Upper lobe of left lung (tissue), 6 donors: ENCODE results near the gene SAMD7. TPM values are rescaled to one million over a fixed set of nuclear protein-coding genes. Genes with fewer than 3 reads are reported as not detected.

ENCODE experiments used
- ATAC-seq, 2 donors: fragments of 200-7000 bp; cut with Tn5 transposase; one replicate each; pipeline ENCODE4 v1.9.1; 2022; ENCODE audit warnings: mild to moderate bottlenecking in 2 of 2, moderate library complexity in 2 of 2; ENCODE audit not compliant: low FRiP score in 2 of 2
- DNase-seq, 2 donors: peaks; one replicate each; pipeline ENCODE4 v3.0.0-alpha.2; 2019 to 2020
- H3K27ac ChIP-seq, 4 donors: fragments of 200-600 bp; sonication (generic); one replicate each; pipeline ENCODE4 v1.5.1; 2016 to 2019
- H3K27me3 ChIP-seq, 4 donors: fragments of 200-600 bp; sonication (generic); one replicate each; pipeline ENCODE4 v1.5.1; 2017 to 2019
- H3K36me3 ChIP-seq, 4 donors: fragments of 200-600 bp; sonication (generic); one replicate each; pipeline ENCODE4 v1.5.1; 2016 to 2019
- H3K4me1 ChIP-seq, 4 donors: fragments of 200-600 bp; sonication (generic); one replicate each; pipeline ENCODE4 v1.5.1; 2018 to 2019
- H3K4me3 ChIP-seq, 4 donors: fragments of 200-600 bp; sonication (generic); one replicate each; pipeline ENCODE4 v1.5.1; 2017 to 2019; ENCODE audit warnings: mild to moderate bottlenecking in 2 of 4, moderate library complexity in 1 of 4
- H3K9me3 ChIP-seq, 4 donors: fragments of 200-600 bp; sonication (generic); one replicate each; pipeline ENCODE4 v1.5.1; 2018 to 2019
- CTCF ChIP-seq, 6 experiments: fragments of 450-650 bp in 4 of 6; fragments of 200-600 bp in 2 of 6; sonication (generic) in 2 of 6; IDR thresholded peaks; one replicate each; pipeline ENCODE4 v1.5.1; 2016 to 2019; ENCODE audit warnings: antibody characterized with exemption in 6 of 6
- EP300 ChIP-seq, 4 donors: sonication (generic); formaldehyde crosslinking; IDR thresholded peaks; one replicate each; pipeline ENCODE4 v1.5.1; 2017; ENCODE audit warnings: antibody characterized with exemption in 4 of 4, control low read depth in 2 of 4
- POLR2A ChIP-seq, 4 donors: fragments of 450-650 bp; IDR thresholded peaks; one replicate each; pipeline ENCODE4 v1.5.1; 2016 to 2017; ENCODE audit warnings: antibody characterized with exemption in 4 of 4, mild to moderate bottlenecking in 2 of 4
- POLR2AphosphoS5 ChIP-seq, 2 donors: sonication (generic); formaldehyde crosslinking; IDR thresholded peaks; one replicate each; pipeline ENCODE4 v1.5.1; 2017; ENCODE audit warnings: antibody characterized with exemption in 2 of 2
- WGBS, 2 donors: methylation state at CpG; one replicate each; pipeline ENCODE4 v1.1.5; 2017 to 2018; 5-methylcytosine and 5-hydroxymethylcytosine counted together
- total RNA-seq, 6 donors: library from RNA; depleted of rRNA in 4 of 6; stranded (reverse); fragments of >200 nt in 4 of 6; gene quantifications; one replicate each; pipeline versions ENCODE4 v1.1.0 to v1.2.1, GENCODE V29; 2016 to 2021
- donor health status: DM: no; HTN: no; CAD: no; lungs with moderate emphysema.
- donor health status: DM: no; HTN: yes; CAD: no; lungs with severe emphysema.

Gene SAMD7
- total RNA-seq, 6 donors from 2014 or later = not detected

- Histone ChIP-seq H3K9me3 (peaks cover 7 to 20% (median 10%) of the 10 kb centered on the region in 4 donors), H3K27ac (no peak overlapping the region), H3K4me1 (peaks cover 0 to 3% (median 0%) of the 10 kb centered on the region in 4 donors), H3K4me3 (no peak overlapping the region), H3K36me3 (no peaks in the 10 kb centered on the region), H3K27me3 (no peaks in the 10 kb centered on the region)
- ATAC-seq (no peak), DNase-seq (no peak)
- 74 to 80% methylated on average over 6 of the region's 6 CpGs for WGBS, 2 donors
- no peak for TF ChIP-seq CTCF (IDR thresholded peaks at IDR 0.05)
- TF ChIP-seq EP300 (IDR thresholded peaks at IDR 0.05) = no peak
- no peak for TF ChIP-seq POLR2AphosphoS5 (IDR thresholded peaks at IDR 0.05)
- no peak for TF ChIP-seq POLR2A (IDR thresholded peaks at IDR 0.05)
Measured at GRCh38 chr3:169905404-169905803, 6.0 kb upstream of the SAMD7 start.

- no peak for DNase-seq
- no peaks in the 10 kb centered on the region for H3K27me3 ChIP-seq
- peaks cover 0 to 3% (median 0%) of the 10 kb centered on the region in 4 donors for H3K4me1 ChIP-seq
- peaks cover 0 to 3% (median 0%) of the 10 kb centered on the region in 4 donors for H3K9me3 ChIP-seq
- no peak for TF ChIP-seq POLR2AphosphoS5 (IDR thresholded peaks at IDR 0.05)
- TF ChIP-seq POLR2A (IDR thresholded peaks at IDR 0.05) = no peak
- TF ChIP-seq CTCF (IDR thresholded peaks at IDR 0.05) = no peak
- no peak for TF ChIP-seq EP300 (IDR thresholded peaks at IDR 0.05)
- no peak for ATAC-seq
- H3K36me3 ChIP-seq = no peaks in the 10 kb centered on the region
- H3K4me3 ChIP-seq = no peak overlapping the region
- H3K27ac ChIP-seq = no peak overlapping the region
Measured at GRCh38 chr3:169907476-169907875, 3.9 kb upstream of the SAMD7 start.

- Histone ChIP-seq H3K9me3 (no peaks in the 10 kb centered on the region), H3K4me1 (peaks cover 0 to 3% (median 0%) of the 10 kb centered on the region in 4 donors), H3K27ac (no peak overlapping the region), H3K27me3 (no peaks in the 10 kb centered on the region), H3K4me3 (no peak overlapping the region), H3K36me3 (no peaks in the 10 kb centered on the region)
- WGBS, 2 donors = 88% methylated on average over 4 of the region's 4 CpGs
- TF ChIP-seq POLR2A (IDR thresholded peaks at IDR 0.05) (no peak), POLR2AphosphoS5 (IDR thresholded peaks at IDR 0.05) (no peak), EP300 (IDR thresholded peaks at IDR 0.05) (no peak), CTCF (IDR thresholded peaks at IDR 0.05) (no peak)
- no peak for ATAC-seq
- no peak for DNase-seq
Measured at GRCh38 chr3:169907944-169908343, 3.4 kb upstream of the SAMD7 start.

- H3K4me3 ChIP-seq = no peak overlapping the region
- WGBS, 2 donors = 85 to 90% methylated on average over 3 of the region's 3 CpGs
- no peaks in the 10 kb centered on the region for H3K9me3 ChIP-seq
- H3K27me3 ChIP-seq = no peaks in the 10 kb centered on the region
- no peaks in the 10 kb centered on the region for H3K36me3 ChIP-seq
- TF ChIP-seq EP300 (IDR thresholded peaks at IDR 0.05) = no peak
- no peak for TF ChIP-seq CTCF (IDR thresholded peaks at IDR 0.05)
- TF ChIP-seq POLR2A (IDR thresholded peaks at IDR 0.05) = no peak
- no peak for TF ChIP-seq POLR2AphosphoS5 (IDR thresholded peaks at IDR 0.05)
- no peak for DNase-seq
- ATAC-seq = no peak
- no peaks in the 10 kb centered on the region for H3K4me1 ChIP-seq
- H3K27ac ChIP-seq = no peak overlapping the region
Measured at GRCh38 chr3:169913323-169913722, 2.0 kb downstream of the SAMD7 start.

- no peaks in the 10 kb centered on the region for H3K9me3 ChIP-seq
- no peak for TF ChIP-seq POLR2A (IDR thresholded peaks at IDR 0.05)
- no peak for TF ChIP-seq POLR2AphosphoS5 (IDR thresholded peaks at IDR 0.05)
- no peak for TF ChIP-seq EP300 (IDR thresholded peaks at IDR 0.05)
- TF ChIP-seq CTCF (IDR thresholded peaks at IDR 0.05) = no peak
- no peaks in the 10 kb centered on the region for H3K36me3 ChIP-seq
- H3K27me3 ChIP-seq = no peaks in the 10 kb centered on the region
- no peak for DNase-seq
- H3K4me1 ChIP-seq = no peaks in the 10 kb centered on the region
- no peak overlapping the region for H3K27ac ChIP-seq
- ATAC-seq = no peak
- H3K4me3 ChIP-seq = no peak overlapping the region
- WGBS, 2 donors = 52 to 55% methylated on average over 2 of the region's 2 CpGs
Measured at GRCh38 chr3:169914321-169914720, 2.9 kb downstream of the SAMD7 start.
